ENCODE results near the gene KIAA1755.

DNA sequence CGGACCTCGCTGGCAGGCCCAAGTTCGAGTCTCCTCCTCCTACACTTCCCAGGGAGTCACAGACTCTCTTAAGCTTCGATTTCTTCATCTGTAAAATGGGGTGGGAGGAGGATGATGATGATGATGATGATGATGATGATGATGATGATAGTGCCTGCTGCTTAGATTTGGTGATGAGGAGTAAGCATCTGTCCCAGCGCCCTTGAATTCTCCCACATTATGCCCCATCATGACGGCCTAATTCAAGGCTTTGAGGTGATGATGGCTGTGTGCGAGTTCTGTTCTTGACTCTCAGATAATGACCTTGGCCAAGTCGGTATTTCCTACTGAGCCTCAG, 487 bp upstream of the KIAA1755 start:
- TF ChIP-seq, protein P1, sequence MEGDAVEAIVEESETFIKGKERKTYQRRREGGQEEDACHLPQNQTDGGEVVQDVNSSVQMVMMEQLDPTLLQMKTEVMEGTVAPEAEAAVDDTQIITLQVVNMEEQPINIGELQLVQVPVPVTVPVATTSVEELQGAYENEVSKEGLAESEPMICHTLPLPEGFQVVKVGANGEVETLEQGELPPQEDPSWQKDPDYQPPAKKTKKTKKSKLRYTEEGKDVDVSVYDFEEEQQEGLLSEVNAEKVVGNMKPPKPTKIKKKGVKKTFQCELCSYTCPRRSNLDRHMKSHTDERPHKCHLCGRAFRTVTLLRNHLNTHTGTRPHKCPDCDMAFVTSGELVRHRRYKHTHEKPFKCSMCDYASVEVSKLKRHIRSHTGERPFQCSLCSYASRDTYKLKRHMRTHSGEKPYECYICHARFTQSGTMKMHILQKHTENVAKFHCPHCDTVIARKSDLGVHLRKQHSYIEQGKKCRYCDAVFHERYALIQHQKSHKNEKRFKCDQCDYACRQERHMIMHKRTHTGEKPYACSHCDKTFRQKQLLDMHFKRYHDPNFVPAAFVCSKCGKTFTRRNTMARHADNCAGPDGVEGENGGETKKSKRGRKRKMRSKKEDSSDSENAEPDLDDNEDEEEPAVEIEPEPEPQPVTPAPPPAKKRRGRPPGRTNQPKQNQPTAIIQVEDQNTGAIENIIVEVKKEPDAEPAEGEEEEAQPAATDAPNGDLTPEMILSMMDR (conservative IDR thresholded peaks at IDR 0.05), result no peak
- TF ChIP-seq EZH2 (IDR thresholded peaks at IDR 0.05; ENCODE audit: low read depth), result no peak

All from PC-9 (cell line).